IPS DF 4.7 (cell line): Measurements from ENCODE around the gene ATP12A.

Source experiments
- DNase-seq: peaks from one replicate; pipeline ENCODE4 v3.0.0-alpha.2; 2013; ENCODE audit warnings: low spot score; ENCODE audit errors: extremely low read depth

The ATP12A gene

GRCh38 chr13:24663089-24663395, 17.2 kb upstream of the ATP12A start:
- no peak for DNase-seq

GRCh38 chr13:24663586-24663985, 16.6 kb upstream of the ATP12A start:
- no peak for DNase-seq

DNA sequence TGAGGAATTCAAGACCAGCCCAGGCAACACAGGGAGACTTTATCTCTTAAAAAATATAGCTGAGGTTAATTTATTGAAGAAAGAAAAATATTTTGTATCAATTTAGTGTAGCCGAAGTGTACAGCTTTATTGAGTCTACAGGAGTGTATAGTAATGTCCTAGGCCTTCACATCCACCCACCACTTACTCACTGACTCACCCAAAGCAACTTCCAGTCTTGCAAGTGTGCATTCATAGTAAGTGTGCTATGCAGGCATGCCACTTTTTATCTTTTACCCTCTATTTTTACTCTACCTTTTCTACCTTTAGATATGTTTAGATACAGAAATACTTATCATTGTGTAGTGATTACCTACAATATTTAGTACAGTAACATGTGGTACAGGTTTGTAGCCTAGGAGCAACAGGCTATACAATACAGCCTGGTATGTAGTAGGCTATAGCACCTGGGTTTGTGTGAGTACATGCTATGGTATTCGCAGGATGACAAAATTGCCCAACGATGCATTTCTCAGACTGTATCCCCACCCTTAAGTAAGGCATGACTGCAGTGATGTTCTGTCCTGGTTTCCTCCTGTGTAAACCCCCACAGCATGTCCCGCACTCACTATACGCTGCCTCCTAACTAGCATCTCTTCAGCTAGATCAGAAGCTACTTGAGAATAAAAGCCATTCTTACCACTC, 15.3 kb upstream of the ATP12A start:
- no peak for DNase-seq

GRCh38 chr13:24668511-24668910, 11.7 kb upstream of the ATP12A start:
- DNase-seq, result no peak

DNA sequence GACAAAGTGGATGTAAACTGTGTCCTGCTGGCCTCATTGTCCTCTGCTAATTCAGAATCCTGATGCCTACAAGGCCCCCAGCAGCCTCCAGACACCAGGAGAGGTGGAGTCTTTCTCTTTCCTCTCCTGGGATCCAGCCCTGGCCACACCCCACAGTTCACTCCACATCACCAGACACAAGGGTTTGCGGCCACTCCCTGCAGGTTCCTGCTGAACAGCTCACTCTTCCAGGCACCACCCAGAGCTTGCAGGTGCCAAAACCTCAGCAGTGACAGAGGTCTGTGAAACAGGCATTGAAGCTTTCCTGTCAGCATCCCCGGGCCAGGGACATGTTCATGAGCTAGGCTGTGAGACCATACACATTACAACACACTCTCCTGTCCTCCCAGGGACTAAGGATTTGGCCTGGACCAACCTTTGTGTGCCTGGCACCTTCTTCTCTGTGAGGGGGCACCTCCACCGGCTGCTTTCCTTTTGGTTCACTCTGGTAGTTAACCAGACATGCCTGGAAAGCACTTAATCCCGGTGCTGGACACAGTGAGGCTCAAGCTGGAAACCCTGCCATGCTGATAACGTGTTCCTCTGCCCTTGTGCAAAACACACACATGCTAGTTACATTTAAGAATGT, 11.1 kb upstream of the ATP12A start:
- DNase-seq, result no peak

DNA sequence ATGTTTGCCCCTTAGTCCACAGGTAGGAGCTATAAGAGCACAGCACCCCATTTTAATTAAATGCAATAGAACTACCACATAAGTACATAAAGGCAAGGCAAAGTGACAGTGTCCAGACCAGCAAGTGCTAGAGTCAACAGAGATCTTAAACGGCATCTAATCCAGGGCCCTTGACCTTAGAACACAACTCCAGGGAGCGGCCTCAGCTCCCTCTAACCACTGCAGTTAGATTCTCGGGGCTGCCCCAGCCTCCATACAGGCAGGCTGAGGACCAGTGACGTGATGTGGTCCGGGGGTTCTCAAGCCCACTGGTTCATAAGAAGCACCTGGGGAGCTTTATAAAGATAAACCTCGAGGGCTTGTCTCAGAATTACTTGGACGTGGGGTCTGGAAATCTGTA, 10.0 kb upstream of the ATP12A start:
- DNase-seq, result no peak

GRCh38 chr13:24670961-24671381, 9.2 kb upstream of the ATP12A start:
- DNase-seq, result no peak

DNA sequence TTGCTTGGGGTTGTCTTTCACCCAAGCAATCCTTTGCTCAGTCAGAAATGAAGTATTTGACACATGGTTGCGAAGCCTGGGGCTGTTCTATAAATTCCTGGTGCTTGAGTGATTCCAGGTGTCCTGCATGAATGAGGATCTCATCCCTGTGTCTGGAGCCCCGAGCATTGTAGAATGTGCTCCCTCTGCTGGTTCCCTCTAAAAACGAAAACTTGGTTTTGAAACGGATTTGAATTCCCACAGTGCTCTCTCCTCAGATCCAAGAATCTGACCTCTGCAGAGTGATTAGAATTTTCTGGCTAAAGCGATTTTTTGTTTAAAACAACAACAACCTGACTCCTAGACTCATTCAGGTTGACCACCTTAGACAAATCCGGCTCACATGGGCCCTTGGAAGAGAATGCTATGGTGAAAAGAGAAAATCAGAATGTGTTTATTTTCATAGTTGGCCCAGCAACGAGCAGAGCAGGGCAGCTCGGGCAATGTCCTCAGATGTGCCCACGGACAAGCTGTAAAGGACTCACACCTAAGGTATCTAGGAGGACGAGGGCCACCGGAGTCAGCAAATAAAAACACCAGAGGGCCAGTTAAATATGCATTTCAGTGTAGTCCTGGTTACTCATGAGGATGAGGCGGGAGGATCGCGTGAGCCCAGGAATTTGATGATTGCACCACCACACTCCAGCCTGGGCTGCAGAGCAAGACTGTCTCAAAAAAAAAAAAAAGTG, 8.7 kb upstream of the ATP12A start:
- peak; percentile 69 for DNase-seq

DNA sequence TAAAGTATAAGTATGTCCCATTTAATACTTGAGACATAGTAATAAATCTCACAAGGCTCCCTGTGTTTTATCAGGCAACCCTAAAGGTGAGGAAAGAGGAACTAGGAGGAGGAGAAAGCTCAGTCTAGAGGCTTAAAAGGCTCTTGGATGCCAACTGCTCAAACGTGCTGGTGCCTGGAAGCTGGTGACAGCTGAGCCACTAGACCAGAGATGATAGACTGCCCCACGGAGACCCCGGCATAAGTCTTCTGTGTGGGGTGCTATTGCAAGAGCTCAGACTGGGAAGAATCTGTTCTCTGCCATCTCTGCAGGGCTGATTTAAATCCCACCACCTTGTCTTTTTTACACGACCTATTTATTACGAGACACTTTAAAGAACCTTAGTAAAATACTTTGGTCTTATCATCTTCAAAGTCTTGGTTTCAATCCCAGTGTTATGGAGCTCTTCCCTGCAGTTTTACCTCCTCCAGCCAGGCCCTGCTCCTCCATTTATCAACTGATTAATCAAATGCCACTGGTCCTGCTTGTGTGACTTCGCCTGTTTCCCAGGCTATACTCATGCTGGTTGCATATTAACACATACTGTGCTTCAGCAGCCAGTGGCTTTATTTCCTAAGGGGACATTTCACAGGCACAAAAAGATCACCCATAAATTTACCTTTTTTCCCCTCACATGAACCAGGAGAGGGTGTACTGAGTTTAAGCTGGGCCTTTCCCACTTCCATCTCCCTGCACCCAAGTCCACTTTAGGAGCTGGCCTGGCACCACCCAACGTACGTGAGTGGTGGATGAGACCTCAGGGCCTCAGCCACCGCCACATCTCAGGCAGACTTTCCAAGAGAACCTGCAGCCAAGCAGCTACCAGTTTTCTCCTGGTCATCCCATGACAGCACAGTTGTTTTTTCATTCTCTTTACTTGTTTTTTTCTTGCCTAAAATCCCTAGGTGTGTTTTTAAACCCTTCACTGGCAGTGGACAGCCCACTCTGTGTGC, 7.8 kb upstream of the ATP12A start:
- DNase-seq, result no peak

- DNase-seq, result no peak
Observed at GRCh38 chr13:24675806-24676570, 4.2 kb upstream of the ATP12A start.

GRCh38 chr13:24678151-24678550, 2.1 kb upstream of the ATP12A start:
- DNase-seq, result no peak

- DNase-seq, result no peak
Observed at GRCh38 chr13:24679686-24680085, 522 bp upstream of the ATP12A start.

- DNase-seq, result no peak
Observed at GRCh38 chr13:24680921-24681604, 855 bp downstream of the ATP12A start.

GRCh38 chr13:24681930-24682329, 1.7 kb downstream of the ATP12A start:
- DNase-seq, result no peak

DNA sequence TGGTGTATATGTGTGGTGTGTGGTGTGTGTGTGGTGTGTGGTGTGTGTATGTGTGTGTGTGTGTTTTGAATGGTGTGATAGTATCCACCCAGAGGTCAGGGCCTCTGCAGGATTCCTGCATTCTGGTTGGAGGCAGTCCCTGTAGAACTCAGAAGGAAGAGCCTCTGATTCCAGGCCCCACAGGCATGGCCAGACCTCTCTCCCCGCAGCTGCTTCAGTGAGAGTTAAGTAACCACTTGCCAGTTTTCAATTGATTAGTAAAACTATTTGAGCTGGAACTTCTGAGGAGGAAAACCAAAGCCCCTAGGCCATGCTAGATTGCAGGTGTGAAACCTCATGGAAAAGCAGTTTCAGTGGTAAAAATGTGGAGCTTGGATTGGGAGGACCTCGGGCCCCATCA, 2.1 kb downstream of the ATP12A start:
- no peak for DNase-seq

GRCh38 chr13:24683351-24683750, 3.1 kb downstream of the ATP12A start:
- DNase-seq, result no peak

- no peak for DNase-seq
Observed at GRCh38 chr13:24683838-24684599, 3.8 kb downstream of the ATP12A start.

DNA sequence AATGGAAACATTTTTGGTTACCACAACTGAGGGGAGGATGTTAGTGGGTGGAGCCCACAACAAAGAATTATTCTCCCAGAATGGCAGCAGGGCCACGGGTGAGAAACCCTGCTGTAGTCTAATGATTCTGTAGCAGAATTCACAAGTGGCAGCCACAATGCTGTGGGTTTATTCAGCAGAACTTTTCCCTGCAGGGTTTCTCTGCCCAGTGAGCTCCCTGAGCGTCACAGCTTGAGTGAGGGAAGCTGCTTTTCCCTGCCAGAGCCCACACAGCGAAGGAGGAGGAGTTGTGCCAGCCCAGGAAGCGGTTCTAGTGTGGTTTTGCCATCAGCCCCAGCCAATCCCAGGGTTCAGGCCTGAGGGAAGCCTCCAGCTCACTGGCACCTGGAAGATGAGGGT, 4.4 kb downstream of the ATP12A start:
- no peak for DNase-seq

DNA sequence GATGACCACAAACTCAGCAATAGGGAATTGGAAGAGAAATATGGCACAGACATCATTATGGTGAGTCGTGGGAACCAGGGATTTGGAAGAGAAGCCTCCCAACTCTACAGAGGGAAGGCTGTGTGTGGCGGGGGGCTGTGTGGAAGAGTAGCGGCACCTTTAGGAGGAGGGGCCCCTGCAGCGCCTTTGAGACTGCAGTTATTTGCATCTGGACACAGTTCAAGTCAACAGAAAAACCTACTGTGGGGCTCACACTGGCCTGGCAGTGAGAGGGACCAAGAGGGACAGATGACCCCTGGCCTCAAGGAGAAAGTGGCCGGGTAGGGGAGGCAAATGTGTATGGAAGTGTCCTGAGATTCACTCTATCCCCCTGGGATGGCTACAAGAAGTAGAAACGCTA, 5.1 kb downstream of the ATP12A start:
- DNase-seq, result no peak

DNA sequence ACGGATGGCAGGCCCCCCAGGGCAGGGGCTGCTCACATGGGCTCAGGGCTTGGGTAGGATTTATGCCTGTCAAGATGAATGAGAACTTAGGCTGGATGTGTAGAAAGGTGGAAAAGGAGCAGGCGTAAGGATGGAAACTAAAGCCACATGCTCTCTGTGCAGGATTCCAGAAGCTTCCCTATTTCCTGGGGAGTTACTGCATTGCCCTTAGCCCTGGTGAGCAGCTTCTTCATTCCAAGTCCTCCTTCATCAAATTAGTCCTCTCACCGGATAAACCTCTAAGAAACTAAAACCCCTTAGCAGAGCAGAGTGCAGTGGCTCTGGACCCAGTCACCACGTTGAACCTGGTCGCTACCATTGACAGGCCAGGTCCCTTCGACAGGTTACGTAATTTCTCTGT, 7.4 kb downstream of the ATP12A start:
- no peak for DNase-seq
